KOPT-K1 (cell line): ENCODE results near the gene TNIP1.

Source experiments
- H3K27ac ChIP-seq: fragments of 200-600 bp; sonication (generic); 2 replicates; pipeline ENCODE4 v1.5.1; 2016; ENCODE audit warnings: antibody characterized with exemption, mild to moderate bottlenecking, low read depth, low read length; ENCODE audit not compliant: poor library complexity, severe bottlenecking
- H3K36me3 ChIP-seq: fragments of 200-600 bp; sonication (generic); 2 replicates; pipeline ENCODE4 v1.5.1; 2017; ENCODE audit warnings: antibody characterized with exemption, mild to moderate bottlenecking, low read length, moderate library complexity; ENCODE audit not compliant: insufficient read depth
- H3K9me3 ChIP-seq: fragments of 200-600 bp; sonication (generic); 2 replicates; pipeline ENCODE4 v1.5.1; 2017; ENCODE audit warnings: antibody characterized with exemption, low read length, mild to moderate bottlenecking; ENCODE audit not compliant: insufficient read depth, poor library complexity, severe bottlenecking

The TNIP1 gene, protein sequence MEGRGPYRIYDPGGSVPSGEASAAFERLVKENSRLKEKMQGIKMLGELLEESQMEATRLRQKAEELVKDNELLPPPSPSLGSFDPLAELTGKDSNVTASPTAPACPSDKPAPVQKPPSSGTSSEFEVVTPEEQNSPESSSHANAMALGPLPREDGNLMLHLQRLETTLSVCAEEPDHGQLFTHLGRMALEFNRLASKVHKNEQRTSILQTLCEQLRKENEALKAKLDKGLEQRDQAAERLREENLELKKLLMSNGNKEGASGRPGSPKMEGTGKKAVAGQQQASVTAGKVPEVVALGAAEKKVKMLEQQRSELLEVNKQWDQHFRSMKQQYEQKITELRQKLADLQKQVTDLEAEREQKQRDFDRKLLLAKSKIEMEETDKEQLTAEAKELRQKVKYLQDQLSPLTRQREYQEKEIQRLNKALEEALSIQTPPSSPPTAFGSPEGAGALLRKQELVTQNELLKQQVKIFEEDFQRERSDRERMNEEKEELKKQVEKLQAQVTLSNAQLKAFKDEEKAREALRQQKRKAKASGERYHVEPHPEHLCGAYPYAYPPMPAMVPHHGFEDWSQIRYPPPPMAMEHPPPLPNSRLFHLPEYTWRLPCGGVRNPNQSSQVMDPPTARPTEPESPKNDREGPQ

DNA sequence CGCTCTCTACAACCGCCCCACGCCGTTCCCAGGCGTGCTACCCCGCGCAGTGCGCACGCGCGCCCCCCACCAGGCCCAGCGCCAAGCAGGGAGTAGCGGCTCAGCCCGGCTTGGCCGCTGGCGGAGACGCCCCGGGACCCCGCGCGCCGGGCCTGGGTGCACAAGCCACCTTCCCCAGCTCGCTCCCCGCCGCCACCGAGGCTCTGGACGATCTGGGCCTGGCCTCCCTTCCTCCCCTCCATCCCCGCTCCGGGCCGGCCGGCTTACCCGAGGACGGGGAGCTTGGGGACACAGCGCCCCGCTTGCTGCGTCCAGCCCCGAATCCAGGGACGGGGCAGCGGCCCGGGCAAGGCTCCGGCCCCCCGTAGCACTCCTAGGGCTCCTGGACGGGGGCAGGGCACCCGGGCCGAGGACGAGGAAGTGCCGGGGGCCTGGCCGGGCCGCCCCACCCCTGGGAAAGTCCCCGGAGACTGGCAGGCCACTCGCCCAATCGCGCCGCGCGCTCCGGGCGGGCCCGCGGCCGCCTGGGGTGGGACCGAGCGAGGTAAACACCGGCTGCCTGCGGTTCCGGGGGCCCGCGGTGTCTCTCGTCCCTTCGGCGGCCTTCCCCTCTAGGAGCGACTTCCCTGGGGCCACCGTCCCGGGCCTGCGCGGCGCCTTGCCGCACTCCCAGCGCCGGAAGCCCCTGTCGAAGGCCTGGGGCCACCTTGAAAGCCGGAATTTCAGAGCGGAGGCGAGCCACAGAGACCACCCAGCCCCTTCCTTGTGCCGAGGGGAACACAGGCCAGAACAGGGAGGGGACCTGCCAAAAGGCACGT lies at the start of gene TNIP1:
Gene TNIP1, minus strand, starts transcription at position 422 of the 818 bp plus-strand sequence. CDS start 15,939 bp downstream, outside the sequence.
- Histone ChIP-seq H3K9me3 (no peaks in the 10 kb centered on the region), H3K27ac (peak within 1 kb of the TSS; percentile 92), H3K36me3 (peaks cover 13% of the 10 kb centered on the region)

DNA sequence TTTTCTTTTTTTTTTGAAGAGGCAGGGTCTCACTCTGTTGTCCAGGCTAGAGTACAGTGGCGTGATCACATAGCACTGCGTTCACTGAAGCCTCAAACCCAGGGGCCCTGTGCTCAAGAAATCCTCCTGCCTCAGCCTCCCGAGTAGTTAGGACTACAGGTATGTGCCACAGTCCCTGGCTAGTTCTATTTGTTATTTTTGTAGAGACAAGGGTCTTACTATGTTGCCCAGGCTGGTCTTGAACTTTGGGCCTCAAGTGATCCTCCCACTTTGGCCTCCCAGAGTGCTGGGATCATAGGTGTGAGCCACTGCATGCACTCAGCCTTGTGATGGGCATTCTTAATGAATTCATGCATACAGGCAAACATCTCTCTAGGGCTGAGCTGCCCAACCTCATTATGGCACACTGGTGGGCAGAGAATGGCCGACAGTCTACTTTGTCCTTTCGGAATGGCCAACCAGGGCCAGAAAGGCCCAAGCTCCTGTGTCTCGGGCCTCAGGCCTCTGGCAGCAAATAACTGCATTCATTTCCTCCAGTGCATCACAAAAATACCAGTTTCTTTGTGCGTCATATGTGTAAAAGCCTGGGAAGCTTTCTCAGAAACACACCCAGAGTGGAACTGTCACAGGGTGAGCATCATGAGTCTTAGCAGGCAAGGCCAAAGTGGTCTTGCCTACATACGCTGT lies 49.5 kb upstream of the TNIP1 start:
- Histone ChIP-seq H3K27ac (no peak overlapping the region), H3K9me3 (no peaks in the 10 kb centered on the region), H3K36me3 (peaks cover 100% of the 10 kb centered on the region)

DNA sequence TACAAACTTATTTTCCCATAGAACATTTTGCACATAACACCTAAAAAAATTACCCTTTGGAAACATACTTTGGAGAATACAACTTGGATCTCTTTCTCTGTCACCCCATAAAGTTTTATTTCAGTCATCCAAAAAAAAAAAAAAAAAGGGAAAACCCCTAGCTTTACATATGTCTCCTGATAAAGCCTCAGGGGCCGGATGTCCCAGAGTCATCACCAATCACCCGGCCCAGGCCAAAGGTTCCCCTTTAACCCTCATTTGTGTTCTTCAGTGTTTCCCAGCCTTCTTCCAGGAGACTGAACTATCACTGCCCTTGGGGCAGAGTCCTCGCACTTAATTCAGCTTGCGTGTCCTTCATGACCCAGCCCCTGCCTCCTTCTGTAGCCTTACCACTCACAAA lies 48.0 kb upstream of the TNIP1 start:
- peaks cover 100% of the 10 kb centered on the region for H3K36me3 ChIP-seq
- H3K9me3 ChIP-seq: no peaks in the 10 kb centered on the region
- no peak overlapping the region for H3K27ac ChIP-seq

DNA sequence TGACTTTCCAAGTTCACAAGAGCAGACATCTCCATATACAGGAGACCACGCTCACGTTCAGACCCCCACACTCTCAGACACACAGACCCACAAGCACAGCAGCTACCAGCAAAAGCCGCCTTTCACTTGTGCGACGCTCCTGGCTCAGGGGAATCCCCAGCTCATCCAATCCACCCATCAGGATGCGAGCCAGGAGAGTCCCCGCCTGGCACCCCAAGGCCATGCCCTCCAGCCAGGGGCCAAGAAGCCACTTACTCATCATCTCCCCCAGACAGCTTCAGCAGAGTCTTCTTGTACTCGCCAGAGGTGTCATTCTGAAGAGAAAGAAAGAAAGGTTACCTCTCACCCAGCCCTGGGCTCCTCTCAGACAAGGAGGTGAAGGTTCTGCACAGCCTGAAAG lies 47.1 kb upstream of the TNIP1 start:
- Histone ChIP-seq H3K9me3 (no peaks in the 10 kb centered on the region), H3K36me3 (peaks cover 100% of the 10 kb centered on the region), H3K27ac (no peak overlapping the region)

DNA sequence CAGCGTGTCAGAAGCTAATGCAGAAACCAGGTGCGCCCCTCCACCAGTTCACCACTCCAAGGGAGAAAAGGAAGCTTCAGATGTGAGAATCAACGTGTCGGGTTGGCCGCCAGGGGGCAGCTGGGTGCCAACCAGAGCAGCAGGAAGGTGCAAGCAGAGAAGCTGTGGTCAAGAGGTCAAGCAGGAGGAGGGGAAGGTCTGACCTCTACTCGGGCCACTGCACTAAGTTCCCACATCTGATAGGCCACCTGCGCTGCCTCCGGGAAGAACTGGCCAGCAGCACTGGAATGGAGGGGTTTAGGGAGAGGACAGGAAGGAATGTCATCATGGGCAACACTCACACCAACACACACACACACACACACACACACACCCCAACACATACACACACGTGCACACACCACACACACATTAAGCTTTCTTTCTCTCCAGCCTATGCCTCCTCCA lies 45.4 kb upstream of the TNIP1 start:
- no peak overlapping the region for H3K27ac ChIP-seq
- peaks cover 100% of the 10 kb centered on the region for H3K36me3 ChIP-seq
- H3K9me3 ChIP-seq: no peaks in the 10 kb centered on the region

DNA sequence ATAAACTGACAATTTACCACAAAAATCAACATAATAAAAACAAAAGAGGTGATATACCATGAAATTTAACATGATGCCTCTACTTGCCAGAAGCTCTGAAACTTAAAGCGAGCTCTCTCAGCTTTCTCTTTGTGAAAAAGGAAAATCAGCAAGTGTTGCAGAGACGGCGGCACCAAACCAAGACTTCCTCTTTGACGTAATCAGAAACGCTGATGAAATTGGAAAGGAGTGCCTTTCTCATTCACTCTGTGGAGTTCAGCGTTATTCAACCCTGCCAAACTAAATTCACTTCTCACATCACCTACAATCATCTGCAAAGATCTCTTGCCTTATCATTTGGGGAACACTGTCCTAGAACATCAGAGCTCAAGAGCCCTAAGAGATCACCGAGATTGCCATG lies 44.6 kb upstream of the TNIP1 start:
- peaks cover 100% of the 10 kb centered on the region for H3K36me3 ChIP-seq
- no peak overlapping the region for H3K27ac ChIP-seq
- H3K9me3 ChIP-seq: no peaks in the 10 kb centered on the region

DNA sequence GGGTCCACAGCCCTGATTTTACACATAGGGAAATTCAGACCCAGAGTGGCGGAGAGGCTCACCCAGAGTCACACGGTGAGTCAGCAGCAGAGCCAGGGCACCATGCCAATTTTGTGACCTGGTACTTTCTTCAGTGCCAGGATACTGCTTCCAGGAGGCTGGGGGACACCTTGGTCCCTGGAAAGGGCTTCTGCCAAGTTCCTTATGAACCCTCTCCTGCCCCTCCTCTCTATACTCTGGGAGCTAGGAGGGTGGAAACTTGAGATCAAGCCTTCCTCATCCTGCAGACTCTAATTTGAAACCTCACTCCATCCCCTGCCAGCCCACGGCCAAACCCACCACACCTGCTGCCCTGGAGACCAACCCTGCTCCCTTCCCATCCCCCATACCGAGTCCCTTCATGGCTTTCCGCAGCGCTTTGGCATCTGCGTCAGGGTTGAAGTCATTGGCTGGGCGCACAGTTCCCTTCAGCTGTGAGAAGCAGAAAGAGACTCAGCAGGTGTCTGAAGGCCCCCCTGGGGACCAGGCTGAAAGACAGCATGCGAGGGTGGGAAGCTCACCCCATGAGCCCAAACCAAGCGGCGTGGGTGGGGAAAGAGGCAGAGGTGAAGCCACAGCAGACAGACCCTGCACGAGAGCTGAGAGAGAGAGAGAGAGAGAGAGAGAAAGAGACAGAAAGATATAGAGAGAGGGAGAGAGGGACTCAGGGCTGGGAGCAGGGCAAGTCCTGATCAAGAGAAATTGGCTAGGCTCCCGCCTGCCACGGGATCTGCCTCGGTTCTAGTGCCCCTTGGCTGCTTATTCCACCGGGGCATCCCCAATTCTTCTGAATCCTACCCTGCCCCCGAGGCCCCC lies 43.3 kb upstream of the TNIP1 start:
- Histone ChIP-seq H3K36me3 (peaks cover 100% of the 10 kb centered on the region), H3K9me3 (no peaks in the 10 kb centered on the region), H3K27ac (no peak overlapping the region)

DNA sequence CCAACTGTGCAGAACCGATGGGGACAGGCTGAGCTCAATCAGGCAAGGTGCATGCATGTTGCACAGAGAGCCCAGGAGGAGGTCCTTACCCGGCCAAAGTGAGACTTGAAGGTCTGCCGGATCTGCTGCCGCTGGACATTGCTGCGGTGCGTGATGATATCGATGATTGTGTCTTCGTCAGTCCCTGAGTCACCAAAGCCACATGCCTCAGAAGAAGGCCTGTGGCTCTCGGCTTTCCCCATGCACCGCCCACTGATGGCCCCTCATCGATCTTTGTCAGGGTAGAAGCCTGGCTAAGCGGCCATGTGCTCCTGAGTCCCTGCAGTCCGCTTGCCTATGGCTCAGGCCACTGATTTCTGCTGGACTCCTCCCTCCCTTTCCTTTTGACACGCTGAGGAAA lies 42.0 kb upstream of the TNIP1 start:
- H3K27ac ChIP-seq: no peak overlapping the region
- no peaks in the 10 kb centered on the region for H3K9me3 ChIP-seq
- H3K36me3 ChIP-seq: peaks cover 96% of the 10 kb centered on the region

DNA sequence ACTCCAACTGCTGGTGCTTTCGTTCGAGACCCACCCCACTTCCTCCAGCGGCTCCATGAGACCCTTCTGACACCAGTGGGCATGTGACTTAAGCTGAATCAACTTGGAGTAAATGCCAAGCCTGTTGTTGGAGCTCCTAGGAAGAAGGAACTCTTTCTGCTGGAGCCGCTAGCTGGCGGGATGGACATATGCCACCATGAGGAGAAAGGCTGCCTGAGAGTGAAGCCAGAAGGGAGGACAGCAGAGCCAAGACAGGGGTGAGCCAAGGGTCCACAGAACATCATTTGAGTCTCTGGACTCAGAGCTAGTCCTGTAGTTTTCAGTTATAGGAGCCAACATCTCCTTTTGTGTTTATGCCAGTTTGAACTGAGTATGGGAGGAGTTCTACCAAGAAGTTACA lies 40.8 kb upstream of the TNIP1 start:
- H3K36me3 ChIP-seq: peaks cover 96% of the 10 kb centered on the region
- no peak overlapping the region for H3K27ac ChIP-seq
- no peaks in the 10 kb centered on the region for H3K9me3 ChIP-seq

DNA sequence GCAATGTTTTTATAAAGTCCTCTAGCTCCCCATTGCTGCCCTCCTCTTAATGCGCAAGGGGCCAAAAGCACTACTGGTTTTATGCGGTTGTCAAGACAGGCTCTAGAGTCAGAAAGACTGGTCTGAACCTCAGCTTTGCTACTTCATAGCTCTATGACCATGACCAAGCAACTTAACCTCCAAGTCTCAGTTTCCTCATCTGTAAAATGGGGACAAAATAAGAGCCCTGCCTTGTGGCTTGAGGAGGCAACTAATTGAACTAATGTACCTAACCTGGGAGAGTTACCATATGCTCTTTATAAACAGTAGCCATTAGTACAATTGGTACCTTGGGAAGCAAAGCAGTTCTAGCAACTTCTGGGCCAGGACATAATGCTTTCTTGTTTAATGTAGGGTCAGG lies 40.3 kb upstream of the TNIP1 start:
- H3K27ac ChIP-seq: no peak overlapping the region
- H3K36me3 ChIP-seq: peaks cover 96% of the 10 kb centered on the region
- H3K9me3 ChIP-seq: no peaks in the 10 kb centered on the region

DNA sequence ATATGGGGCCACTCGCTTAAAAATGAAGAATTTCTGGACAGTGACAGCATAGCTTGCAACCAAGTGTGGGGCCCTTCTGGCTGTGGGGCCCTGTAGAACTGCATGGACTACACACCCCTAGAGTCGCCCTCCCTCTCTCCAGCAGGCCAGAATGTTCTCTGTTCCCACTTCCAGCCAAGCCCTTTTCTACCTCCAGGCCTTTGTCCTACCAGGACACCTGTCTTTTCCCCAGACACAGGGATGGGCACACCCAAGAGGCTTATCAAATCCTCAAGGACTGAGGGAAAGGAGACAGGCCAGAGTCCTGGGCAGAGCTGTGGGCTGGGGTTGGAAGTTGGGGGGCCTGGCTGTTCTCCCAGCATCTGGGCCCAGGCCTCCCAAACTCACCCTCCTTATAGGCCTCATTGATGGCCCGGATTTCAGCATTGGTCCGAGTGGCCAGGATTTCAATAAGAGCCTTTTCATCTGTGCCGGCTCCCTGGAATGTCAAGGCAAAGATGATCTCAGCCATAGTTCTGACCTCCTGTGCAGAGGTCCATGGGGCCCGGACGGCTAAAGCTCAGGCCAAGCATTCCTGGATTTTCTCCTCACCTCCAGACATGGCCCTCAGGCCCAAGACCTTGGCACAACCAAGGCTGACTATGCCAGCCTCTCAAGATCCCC lies 38.2 kb upstream of the TNIP1 start:
- H3K36me3 ChIP-seq: peaks cover 92% of the 10 kb centered on the region
- no peaks in the 10 kb centered on the region for H3K9me3 ChIP-seq
- no peak overlapping the region for H3K27ac ChIP-seq

DNA sequence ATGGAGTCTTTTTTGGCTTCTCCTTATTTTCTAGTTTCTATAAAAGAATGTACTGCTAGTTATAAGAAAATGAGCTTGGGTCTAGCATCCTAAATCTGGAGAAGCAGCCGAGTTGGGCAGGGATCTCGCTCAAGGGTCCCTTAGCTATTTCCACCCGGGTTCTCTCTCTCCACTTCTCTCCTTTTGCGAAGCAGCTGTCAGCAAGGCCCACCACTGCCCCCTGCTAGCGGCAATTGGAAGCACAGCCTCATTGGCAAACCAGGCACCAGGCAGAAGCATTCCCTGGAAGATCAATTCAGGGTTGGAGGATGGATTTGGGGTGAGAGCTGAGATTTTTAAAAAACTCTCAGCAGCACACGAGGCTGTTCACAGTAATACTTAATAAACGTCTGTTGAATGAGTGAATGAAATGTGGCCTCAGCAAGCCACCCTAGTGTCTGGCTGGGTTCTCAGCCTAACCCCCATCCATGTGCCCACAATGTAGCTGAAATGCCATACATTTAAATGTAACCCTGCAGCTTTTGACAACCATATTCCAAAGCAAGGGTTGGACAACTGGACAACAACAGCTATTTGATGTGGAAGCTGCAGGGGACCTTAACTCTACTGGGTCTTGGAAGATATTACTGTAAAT lies 34.6 kb upstream of the TNIP1 start:
- H3K36me3 ChIP-seq: peaks cover 88% of the 10 kb centered on the region
- no peaks in the 10 kb centered on the region for H3K9me3 ChIP-seq
- no peak overlapping the region for H3K27ac ChIP-seq

DNA sequence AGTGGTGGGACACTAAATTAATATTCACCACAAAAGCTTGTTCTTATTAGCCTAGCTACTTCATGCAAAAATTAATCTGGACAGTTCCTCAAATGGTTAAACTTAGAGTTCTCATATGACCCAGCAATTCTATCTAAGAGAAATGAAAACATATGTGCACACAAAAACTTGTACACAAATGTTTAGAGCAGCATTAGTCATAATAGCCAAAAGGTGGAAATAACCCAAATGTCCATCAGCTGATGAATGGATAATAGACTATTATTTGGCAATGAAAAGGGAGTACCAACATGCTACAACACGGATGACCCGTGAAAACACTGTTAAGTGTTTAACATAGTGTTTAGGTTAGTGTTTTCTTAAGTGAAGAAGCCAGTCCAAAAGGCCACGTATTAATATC lies 32.8 kb upstream of the TNIP1 start:
- Histone ChIP-seq H3K27ac (no peak overlapping the region), H3K9me3 (no peaks in the 10 kb centered on the region), H3K36me3 (peaks cover 88% of the 10 kb centered on the region)
